GM12801 (cell line): ENCODE measurements around the gene JAM2.

Experiments used
- CTCF ChIP-seq: IDR thresholded peaks from one replicate; pipeline ENCODE4 v1.5.1; 2011; ENCODE audit warnings: control low read depth; ENCODE audit not compliant: insufficient read length; ENCODE audit errors: extremely low read depth

The JAM2 gene

DNA sequence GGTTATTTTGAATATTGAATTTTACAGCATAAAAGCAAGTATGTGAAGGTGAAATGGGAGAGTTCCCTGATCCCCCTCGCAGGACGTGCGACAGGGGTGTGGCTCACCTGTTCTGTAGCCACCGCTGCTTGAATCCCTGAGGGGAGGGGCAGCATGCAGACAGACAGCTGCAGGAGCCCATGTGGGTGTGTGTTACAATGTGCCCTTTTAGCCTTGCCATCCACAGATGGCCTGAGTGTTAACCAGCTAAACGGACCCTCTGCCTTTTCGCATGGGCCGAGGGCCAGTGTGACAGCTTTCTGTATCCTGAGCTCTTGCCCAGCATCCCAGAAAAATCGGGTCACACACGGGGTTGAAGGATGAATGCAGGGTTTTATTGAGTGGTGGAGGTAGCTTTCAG is 43.3 kb downstream of the JAM2 start:
- TF ChIP-seq CTCF, result no peak

DNA sequence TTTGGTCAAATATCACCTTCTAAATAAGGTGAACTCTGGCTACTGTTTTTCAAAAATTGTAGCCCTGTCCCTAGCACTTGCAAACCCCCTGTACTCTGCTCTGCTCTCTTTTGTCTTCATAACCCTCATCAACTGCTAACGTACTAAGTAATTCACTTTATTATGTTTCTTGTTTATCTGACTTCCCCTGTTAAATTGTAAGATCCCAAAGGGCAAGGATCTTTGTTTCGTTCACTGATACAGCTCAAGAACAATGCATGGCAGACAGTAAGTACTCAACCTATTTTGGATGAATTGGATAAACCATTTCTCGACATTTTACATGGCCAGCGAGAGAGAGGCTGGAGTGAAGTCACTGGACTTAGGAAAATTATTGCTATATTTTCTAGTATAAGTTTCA is 48.7 kb downstream of the JAM2 start:
- no peak for TF ChIP-seq CTCF

GRCh38 chr21:25688275-25689155 is 49.5 kb downstream of the JAM2 start:
- no peak for TF ChIP-seq CTCF

DNA sequence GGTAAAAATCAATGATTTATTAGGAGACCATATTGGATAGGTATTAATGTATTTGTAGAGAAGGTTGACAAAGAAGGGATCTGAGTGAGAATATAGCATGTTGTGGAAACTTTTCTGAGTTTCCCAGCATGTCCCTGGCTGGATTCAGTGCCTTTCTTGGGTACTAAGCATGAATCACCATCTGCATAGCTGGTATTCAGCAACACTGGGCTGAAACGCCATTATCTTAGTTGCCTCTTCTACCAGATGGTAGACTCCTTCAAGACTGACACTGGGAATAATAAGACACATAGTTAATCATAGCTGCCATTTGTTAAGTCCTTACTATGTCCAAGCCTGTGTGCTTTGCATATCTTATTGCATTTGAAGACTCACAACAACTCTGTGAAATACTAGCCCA is 50.2 kb downstream of the JAM2 start:
- no peak for TF ChIP-seq CTCF

DNA sequence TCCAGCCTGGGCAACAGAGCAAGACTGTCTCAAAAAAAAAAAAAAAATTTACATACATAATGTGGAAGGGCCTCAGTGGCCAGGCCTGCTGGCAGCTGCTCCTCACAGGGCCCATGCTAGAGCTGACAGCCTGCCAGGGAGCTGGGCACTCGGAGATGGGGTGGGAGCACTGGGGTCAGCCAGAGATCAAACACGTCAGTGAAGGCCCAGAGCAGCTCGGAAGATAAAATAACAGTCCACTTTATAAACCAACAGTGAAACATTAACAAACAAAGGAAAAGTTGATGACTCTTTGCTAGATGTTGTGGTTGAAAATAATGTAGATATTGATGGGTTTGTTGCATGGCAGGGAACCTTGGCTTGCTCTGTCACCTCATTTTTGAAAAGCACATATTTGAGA is 52.9 kb downstream of the JAM2 start:
- no peak for TF ChIP-seq CTCF

DNA sequence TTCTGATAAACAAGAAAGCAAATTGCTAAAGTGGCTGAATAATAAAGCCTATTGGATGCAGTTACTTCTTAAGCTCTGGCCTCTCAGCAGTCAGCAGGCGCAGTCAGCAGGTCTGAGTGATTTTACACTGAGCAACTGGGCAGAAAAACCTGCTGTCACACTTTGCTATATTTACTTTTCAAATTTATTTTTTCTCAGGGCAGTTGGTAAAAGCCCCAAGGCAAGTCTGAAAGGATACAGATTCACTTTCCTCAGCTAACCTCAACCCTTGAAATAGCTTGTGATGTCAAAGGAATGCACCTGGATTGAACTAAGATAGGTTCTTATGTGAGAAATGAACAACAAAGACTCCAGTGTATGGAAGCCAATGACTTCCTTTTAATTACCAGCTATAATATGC is 61.7 kb downstream of the JAM2 start:
- no peak for TF ChIP-seq CTCF

- no peak for TF ChIP-seq CTCF
Observed at GRCh38 chr21:25701529-25701928, 62.5 kb downstream of the JAM2 start.
